Activated effector memory CD4-positive, alpha-beta T cell treated with Interleukin-2 at 50 U/mL for 16 hours (primary cell): ENCODE results near the gene MRM1.

ENCODE experiments used
- DNase-seq: peaks from one replicate; pipeline ENCODE4 v3.0.0-alpha.2; 2020

MRM1 gene

GRCh38 chr17:36601303-36602029 is at the start of gene MRM1:
MRM1 (plus strand) TSS chr17:36601583; CDS start chr17:36601811, 228 bp downstream.
- peak; percentile 83 for DNase-seq

- no peak for DNase-seq
Measured at GRCh38 chr17:36553459-36553858, 47.9 kb upstream of the MRM1 start.

- DNase-seq = no peak
Measured at GRCh38 chr17:36566081-36566480, 35.3 kb upstream of the MRM1 start.

GRCh38 chr17:36575028-36575427 is 26.4 kb upstream of the MRM1 start:
- no peak for DNase-seq

- no peak for DNase-seq
Measured at GRCh38 chr17:36576793-36577192, 24.6 kb upstream of the MRM1 start.

- DNase-seq = no peak
Measured at GRCh38 chr17:36578671-36579070, 22.7 kb upstream of the MRM1 start.

GRCh38 chr17:36583787-36584186 is 17.6 kb upstream of the MRM1 start:
- DNase-seq = no peak

GRCh38 chr17:36586138-36586537 is 15.2 kb upstream of the MRM1 start:
- DNase-seq = no peak

GRCh38 chr17:36590082-36590481 is 11.3 kb upstream of the MRM1 start:
- DNase-seq = no peak

- DNase-seq = peak; percentile 67
Measured at GRCh38 chr17:36591434-36592315, 9.7 kb upstream of the MRM1 start, which contains the start of gene DHRS11. DHRS11 (plus strand) TSS chr17:36591879; CDS start chr17:36592010, 131 bp downstream.

- no peak for DNase-seq
Measured at GRCh38 chr17:36592316-36592715, 9.1 kb upstream of the MRM1 start.

- DNase-seq = no peak
Measured at GRCh38 chr17:36592716-36593321, 8.6 kb upstream of the MRM1 start.

- DNase-seq = no peak
Measured at GRCh38 chr17:36593656-36594316, 7.6 kb upstream of the MRM1 start.

- no peak for DNase-seq
Measured at GRCh38 chr17:36594626-36595401, 6.6 kb upstream of the MRM1 start.

- DNase-seq = no peak
Measured at GRCh38 chr17:36597226-36597625, 4.2 kb upstream of the MRM1 start.

GRCh38 chr17:36597866-36598777 is 3.3 kb upstream of the MRM1 start:
- no peak for DNase-seq

GRCh38 chr17:36598951-36599401 is 2.4 kb upstream of the MRM1 start:
- no peak for DNase-seq

GRCh38 chr17:36599546-36600250 is 1.7 kb upstream of the MRM1 start:
- DNase-seq = no peak

- DNase-seq = no peak
Measured at GRCh38 chr17:36600465-36600864, 918 bp upstream of the MRM1 start.

GRCh38 chr17:36600936-36601302 is 464 bp upstream of the MRM1 start:
- no peak for DNase-seq
